Mesenchymal stem cell (in vitro differentiated cells and primary cell): ENCODE measurements around the gene ZDHHC6.

Source experiments
- DNase-seq: peaks from one replicate; pipeline ENCODE4 v3.0.0-alpha.2; 2013
- H2AFZ ChIP-seq: one replicate; pipeline ENCODE4 v1.6.1; 2013; ENCODE audit warnings: low read depth, mild to moderate bottlenecking, control low read depth, inconsistent platforms, low read length, moderate library complexity
- H2AK5ac ChIP-seq: 2 replicates; pipeline ENCODE4 v1.6.1; 2013; ENCODE audit warnings: low read length, moderate library complexity, mild to moderate bottlenecking, inconsistent platforms; ENCODE audit not compliant: severe bottlenecking
- H2BK120ac ChIP-seq: one replicate; pipeline ENCODE4 v1.6.1; 2013; ENCODE audit warnings: low read depth, mild to moderate bottlenecking, inconsistent platforms, low read length, moderate library complexity
- H2BK12ac ChIP-seq, 2 experiments: one replicate each; pipeline ENCODE4 v1.6.1; 2013; ENCODE audit warnings: inconsistent platforms in 2 of 2, low read length in 2 of 2, mild to moderate bottlenecking in 2 of 2, moderate library complexity in 2 of 2, control low read depth in 1 of 2
- H2BK15ac ChIP-seq: one replicate; pipeline ENCODE4 v1.6.1; 2013; ENCODE audit warnings: mild to moderate bottlenecking, low read depth, inconsistent platforms; ENCODE audit not compliant: poor library complexity, severe bottlenecking
- H2BK5ac ChIP-seq: 2 replicates; pipeline ENCODE4 v1.6.1; 2013; ENCODE audit warnings: low read depth, mild to moderate bottlenecking, low read length, control low read depth, inconsistent platforms; ENCODE audit not compliant: poor library complexity, severe bottlenecking
- H3K14ac ChIP-seq, 2 experiments: one replicate each; pipeline ENCODE4 v1.6.1; 2013; ENCODE audit warnings: inconsistent platforms in 2 of 2, low read length in 2 of 2, control low read depth in 1 of 2, mild to moderate bottlenecking in 1 of 2, moderate library complexity in 1 of 2
- H3K18ac ChIP-seq, 2 experiments: one replicate each; pipeline ENCODE4 v1.6.1; 2013; ENCODE audit warnings: inconsistent platforms in 2 of 2, low read length in 2 of 2, control low read depth in 1 of 2, low read depth in 1 of 2, mild to moderate bottlenecking in 1 of 2
- H3K23ac ChIP-seq, 2 experiments: one replicate each; pipeline ENCODE4 v1.6.1; 2013; ENCODE audit warnings: inconsistent platforms in 2 of 2, low read length in 2 of 2, mild to moderate bottlenecking in 2 of 2, moderate library complexity in 2 of 2, control low read depth in 1 of 2
- H3K27ac ChIP-seq: 2 replicates; pipeline ENCODE4 v1.5.1; 2013; ENCODE audit warnings: mild to moderate bottlenecking, moderate library complexity, low read length, control low read depth, inconsistent platforms; ENCODE audit not compliant: poor library complexity, severe bottlenecking
- H3K27me3 ChIP-seq, 2 experiments: 2 replicates each; pipeline versions ENCODE4 v1.6.1 to v1.7.0; 2013; ENCODE audit warnings: low read length in 2 of 2, mild to moderate bottlenecking in 2 of 2, moderate library complexity in 2 of 2, control low read depth in 1 of 2, inconsistent platforms in 1 of 2; ENCODE audit not compliant: control insufficient read depth in 1 of 2, insufficient read depth in 1 of 2
- H3K36me3 ChIP-seq, 2 experiments: 2 replicates each; pipeline versions ENCODE4 v1.6.1 to v1.7.0; 2013; ENCODE audit warnings: low read length in 2 of 2, control low read depth in 1 of 2, inconsistent platforms in 1 of 2, low read depth in 1 of 2, mild to moderate bottlenecking in 1 of 2; ENCODE audit not compliant: insufficient read depth in 2 of 2, control insufficient read depth in 1 of 2
- H3K4ac ChIP-seq, 2 experiments: one replicate each; pipeline ENCODE4 v1.6.1; 2013; ENCODE audit warnings: inconsistent platforms in 2 of 2, low read length in 2 of 2, mild to moderate bottlenecking in 2 of 2, moderate library complexity in 2 of 2, control low read depth in 1 of 2, low read depth in 1 of 2
- H3K4me1 ChIP-seq: 2 replicates; pipeline ENCODE4 v1.6.1; 2013; ENCODE audit warnings: low read depth, low read length, control low read depth; ENCODE audit not compliant: control insufficient read depth, insufficient read depth
- H3K4me2 ChIP-seq: 2 replicates; pipeline ENCODE4 v1.6.1; 2013; ENCODE audit warnings: low read length, mild to moderate bottlenecking, inconsistent platforms; ENCODE audit not compliant: poor library complexity, severe bottlenecking
- H3K4me3 ChIP-seq, 2 experiments: 2 replicates each; pipeline versions ENCODE4 v1.5.1 to v1.7.0; 2013; ENCODE audit warnings: low read length in 2 of 2, mild to moderate bottlenecking in 2 of 2, control low read depth in 1 of 2, low read depth in 1 of 2; ENCODE audit not compliant: insufficient read depth in 1 of 2
- H3K79me1 ChIP-seq: replicated peaks from 2 replicates; pipeline ENCODE4 v1.6.1; 2013; ENCODE audit warnings: mild to moderate bottlenecking, control low read depth, low read length, inconsistent platforms; ENCODE audit not compliant: poor library complexity, severe bottlenecking
- H3K9ac ChIP-seq: 2 replicates; pipeline ENCODE4 v1.7.0; 2013; ENCODE audit warnings: mild to moderate bottlenecking, low read length, moderate library complexity
- H3K9me3 ChIP-seq: 2 replicates; pipeline ENCODE4 v1.7.0; 2013; ENCODE audit warnings: mild to moderate bottlenecking, low read length; ENCODE audit not compliant: control insufficient read depth
- H4K8ac ChIP-seq: one replicate; pipeline ENCODE4 v1.6.1; 2013; ENCODE audit warnings: inconsistent platforms, mild to moderate bottlenecking, low read length, moderate library complexity
- H4K91ac ChIP-seq: one replicate; pipeline ENCODE4 v1.6.1; 2013; ENCODE audit warnings: mild to moderate bottlenecking, low read length, inconsistent platforms
- WGBS: methylation state at CpG from one replicate; pipeline ENCODE4 v1.1.7; 2013; ENCODE audit warnings: mixed read lengths; 5-methylcytosine and 5-hydroxymethylcytosine counted together

Gene ZDHHC6

GRCh38 chr10:112424651-112425050 is 22.1 kb downstream of the ZDHHC6 start:
- no peak overlapping the region for H2BK120ac ChIP-seq
- H3K27me3 ChIP-seq: no peaks in the 10 kb centered on the region
- H2BK12ac ChIP-seq: no peak overlapping the region
- no peak overlapping the region for H3K4me3 ChIP-seq
- DNase-seq: no peak
- H3K9ac ChIP-seq: no peak overlapping the region
- no peak overlapping the region for H3K4me2 ChIP-seq
- H3K23ac ChIP-seq: no peak overlapping the region
- 100% methylated on average over 1 of the region's 2 CpGs for WGBS
- no peak overlapping the region for H3K4ac ChIP-seq
- H3K79me1 ChIP-seq: no peaks in the 10 kb centered on the region
- no peak overlapping the region for H2AFZ ChIP-seq
- H4K8ac ChIP-seq: no peak overlapping the region
- no peak overlapping the region for H3K14ac ChIP-seq
- H3K18ac ChIP-seq: no peak overlapping the region
- H2BK5ac ChIP-seq: no peak overlapping the region
- H2BK15ac ChIP-seq: no peak overlapping the region
- no peak overlapping the region for H2AK5ac ChIP-seq
- no peaks in the 10 kb centered on the region for H3K9me3 ChIP-seq
- peaks cover 2 to 65% of the 10 kb centered on the region in 2 experiments for H3K36me3 ChIP-seq
- no peak overlapping the region for H3K27ac ChIP-seq
- H4K91ac ChIP-seq: no peak overlapping the region
- no peaks in the 10 kb centered on the region for H3K4me1 ChIP-seq

DNA sequence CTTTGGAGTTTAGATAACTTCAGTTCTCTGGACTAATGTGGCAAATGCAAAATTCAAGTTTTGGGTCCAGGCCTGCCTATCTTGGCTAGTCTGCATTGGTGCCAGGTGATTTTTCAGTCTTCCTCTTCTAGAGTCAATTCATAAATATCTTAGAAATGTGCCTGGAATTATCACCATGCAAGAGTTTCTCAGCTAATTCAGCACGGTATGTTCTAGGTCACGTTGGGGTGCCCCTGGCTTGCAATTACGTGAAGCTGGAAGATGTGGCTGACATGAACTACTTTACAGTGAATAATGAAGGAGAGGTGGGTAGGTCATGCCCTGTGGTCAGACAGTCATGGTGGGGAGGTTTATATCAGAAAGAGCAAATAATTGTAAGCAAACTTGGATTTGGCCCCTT is 25.0 kb downstream of the ZDHHC6 start:
- no peak overlapping the region for H2BK15ac ChIP-seq
- no peak overlapping the region for H4K8ac ChIP-seq
- no peaks in the 10 kb centered on the region for H3K4me1 ChIP-seq
- no peak overlapping the region for H3K4me2 ChIP-seq
- H3K36me3 ChIP-seq: peaks cover 0 to 41% of the 10 kb centered on the region in 2 experiments
- 93% methylated on average over 3 of the region's 3 CpGs for WGBS
- no peak overlapping the region for H2BK5ac ChIP-seq
- no peaks in the 10 kb centered on the region for H3K9me3 ChIP-seq
- no peaks in the 10 kb centered on the region for H3K79me1 ChIP-seq
- no peak overlapping the region for H3K9ac ChIP-seq
- H4K91ac ChIP-seq: no peak overlapping the region
- H3K23ac ChIP-seq: no peak overlapping the region
- no peak overlapping the region for H2BK12ac ChIP-seq
- DNase-seq: no peak
- no peak overlapping the region for H3K18ac ChIP-seq
- no peak overlapping the region for H3K27ac ChIP-seq
- H3K27me3 ChIP-seq: no peaks in the 10 kb centered on the region
- H2BK120ac ChIP-seq: no peak overlapping the region
- no peak overlapping the region for H2AK5ac ChIP-seq
- H3K4ac ChIP-seq: no peak overlapping the region
- H2AFZ ChIP-seq: no peak overlapping the region
- H3K14ac ChIP-seq: no peak overlapping the region
- H3K4me3 ChIP-seq: no peak overlapping the region

- WGBS: 90% methylated on average over 2 of the region's 2 CpGs
Observed at GRCh38 chr10:112412696-112413095, 34.0 kb downstream of the ZDHHC6 start.

GRCh38 chr10:112409755-112410154 is 37.0 kb downstream of the ZDHHC6 start:
- H3K4me2 ChIP-seq: no peak overlapping the region
- no peaks in the 10 kb centered on the region for H3K4me1 ChIP-seq
- H3K27me3 ChIP-seq: peaks cover 0 to 5% of the 10 kb centered on the region in 2 experiments
- 59% methylated on average over 1 of the region's 4 CpGs for WGBS
- H3K18ac ChIP-seq: no peak overlapping the region
- H2BK5ac ChIP-seq: no peak overlapping the region
- no peak overlapping the region for H3K27ac ChIP-seq
- no peak overlapping the region for H2BK12ac ChIP-seq
- no peak overlapping the region for H2BK120ac ChIP-seq
- H3K9ac ChIP-seq: no peak overlapping the region
- no peak overlapping the region for H2BK15ac ChIP-seq
- H3K14ac ChIP-seq: no peak overlapping the region
- no peak overlapping the region for H2AK5ac ChIP-seq
- no peaks in the 10 kb centered on the region for H3K9me3 ChIP-seq
- H4K91ac ChIP-seq: no peak overlapping the region
- H3K79me1 ChIP-seq: no peaks in the 10 kb centered on the region
- DNase-seq: no peak
- H3K4me3 ChIP-seq: no peak overlapping the region
- no peak overlapping the region for H3K4ac ChIP-seq
- H4K8ac ChIP-seq: no peak overlapping the region
- H3K23ac ChIP-seq: no peak overlapping the region
- no peak overlapping the region for H2AFZ ChIP-seq
- H3K36me3 ChIP-seq: no peaks in the 10 kb centered on the region

More at GRCh38 chr10:112412696-112413095, 34.0 kb downstream of the ZDHHC6 start:
- no peaks in the 10 kb centered on the region for H3K4me1 ChIP-seq
- no peaks in the 10 kb centered on the region for H3K79me1 ChIP-seq
- no peak overlapping the region for H3K14ac ChIP-seq
- no peak overlapping the region for H2BK12ac ChIP-seq
- no peak overlapping the region for H2BK120ac ChIP-seq
- H2AFZ ChIP-seq: no peak overlapping the region
- no peak overlapping the region for H3K9ac ChIP-seq
- H4K8ac ChIP-seq: no peak overlapping the region
- H3K18ac ChIP-seq: no peak overlapping the region
- H3K4ac ChIP-seq: no peak overlapping the region
- H3K23ac ChIP-seq: no peak overlapping the region
- DNase-seq: no peak
- no peak overlapping the region for H3K4me3 ChIP-seq
- no peak overlapping the region for H3K4me2 ChIP-seq
- peaks cover 0 to 3% of the 10 kb centered on the region in 2 experiments for H3K36me3 ChIP-seq
- no peak overlapping the region for H4K91ac ChIP-seq
- no peaks in the 10 kb centered on the region for H3K9me3 ChIP-seq
- no peak overlapping the region for H2BK15ac ChIP-seq
- no peak overlapping the region for H2AK5ac ChIP-seq
- no peak overlapping the region for H2BK5ac ChIP-seq
- H3K27ac ChIP-seq: no peak overlapping the region
- peaks cover 0 to 5% of the 10 kb centered on the region in 2 experiments for H3K27me3 ChIP-seq
